PC-3 (cell line): ENCODE measurements around the gene MVK. TPM values are rescaled to one million over a fixed set of nuclear protein-coding genes. Genes with fewer than 3 reads are reported as not detected.

Source experiments
- ATAC-seq: fragments of 200-7000 bp; cut with Tn5 transposase; 2 replicates; pipeline ENCODE4 v1.9.1; 2020; ENCODE audit warnings: mild to moderate bottlenecking, moderate library complexity
- BruUV-seq: library from RNA; stranded (reverse); fragments of 400-500 nt; replicated peaks from 2 replicates; lab custom pipeline; 2021; lab: Mats Ljungman, UMichigan
- CTCF ChIA-PET: fragments of 300-600 bp; sonication (Branson Sonifier 250); formaldehyde crosslinking; loops from one replicate; lab custom pipeline; 2022; ENCODE audit warnings: antibody characterized with exemption; lab: Charles Lee
- POLR2A ChIA-PET: fragments of 300-600 bp; sonication (Branson Sonifier 250); formaldehyde crosslinking; loops from one replicate; lab custom pipeline; 2022; ENCODE audit warnings: antibody characterized with exemption; ENCODE audit not compliant: unreplicated experiment; lab: Charles Lee
- DNase-seq: peaks from one replicate; pipeline ENCODE4 v3.0.0-alpha.2; 2015
- H2AFZ ChIP-seq: fragments of 300-600 bp; sonication (generic); 2 replicates; pipeline ENCODE4 v1.6.0; 2016; ENCODE audit warnings: antibody characterized with exemption, low read length
- H3F3A ChIP-seq: fragments of 300-600 bp; sonication (generic); one replicate; pipeline ENCODE4 v1.6.0; 2017; ENCODE audit warnings: antibody characterized with exemption, low read length, control low read depth, mild to moderate bottlenecking; ENCODE audit not compliant: unreplicated experiment
- H3K27ac ChIP-seq: fragments of 300-600 bp; sonication (generic); 2 replicates; pipeline ENCODE4 v1.5.1; 2016; ENCODE audit warnings: mild to moderate bottlenecking, low read length
- H3K27me3 ChIP-seq: fragments of 300-600 bp; sonication (generic); 2 replicates; pipeline ENCODE4 v1.6.1; 2016; ENCODE audit warnings: low read length, mixed read lengths
- H3K36me3 ChIP-seq: fragments of 300-600 bp; sonication (generic); 2 replicates; pipeline ENCODE4 v1.6.1; 2016; ENCODE audit warnings: low read depth, mixed run types, low read length, mixed read lengths
- H3K4me1 ChIP-seq: fragments of 300-600 bp; sonication (generic); 2 replicates; pipeline ENCODE4 v1.5.1; 2016; ENCODE audit warnings: low read length; ENCODE audit not compliant: insufficient read depth
- H3K4me2 ChIP-seq: fragments of 300-600 bp; sonication (generic); 2 replicates; pipeline ENCODE4 v1.6.0; 2016; ENCODE audit warnings: low read length
- H3K4me3 ChIP-seq: fragments of 300-600 bp; sonication (generic); 2 replicates; pipeline ENCODE4 v1.5.1; 2016; ENCODE audit warnings: mild to moderate bottlenecking, low read length, mixed read lengths
- H3K79me2 ChIP-seq: fragments of 300-600 bp; sonication (generic); 2 replicates; pipeline ENCODE4 v1.6.1; 2017; ENCODE audit warnings: low read length, mixed read lengths
- H3K9ac ChIP-seq: fragments of 300-600 bp; sonication (generic); 2 replicates; pipeline ENCODE4 v1.6.0; 2016; ENCODE audit warnings: mild to moderate bottlenecking, low read length
- H3K9me2 ChIP-seq: fragments of 300-600 bp; sonication (generic); replicated peaks from 2 replicates; pipeline ENCODE4 v1.6.1; 2016; ENCODE audit warnings: mixed run types, low read length, mixed read lengths
- H3K9me3 ChIP-seq: fragments of 300-600 bp; sonication (generic); 2 replicates; pipeline ENCODE4 v1.6.1; 2016; ENCODE audit warnings: low read length, mixed read lengths
- H4K20me1 ChIP-seq: fragments of 300-600 bp; sonication (generic); 2 replicates; pipeline ENCODE4 v1.6.1; 2016; ENCODE audit warnings: low read length, mixed read lengths
- CTCF ChIP-seq: fragments of 300-600 bp; sonication (generic); conservative IDR thresholded peaks from 2 replicates; pipeline ENCODE4 v1.5.1; 2017; ENCODE audit warnings: antibody characterized with exemption, low read depth, mild to moderate bottlenecking, low read length
- EZH2 ChIP-seq: fragments of 300-600 bp; sonication (generic); IDR thresholded peaks from one replicate; pipeline ENCODE4 v1.6.1; 2017; ENCODE audit warnings: antibody characterized with exemption, mild to moderate bottlenecking, low read length; ENCODE audit not compliant: unreplicated experiment
- EZH2phosphoT487 ChIP-seq: fragments of 300-600 bp; sonication (generic); IDR thresholded peaks from 2 replicates; pipeline ENCODE4 v1.6.1; 2018; ENCODE audit warnings: mild to moderate bottlenecking, antibody characterized with exemption, low read length, borderline replicate concordance
- intact Hi-C: fragments of 100-400 bp; cut with micrococcal nuclease; formaldehyde crosslinking; loops from 2 replicates; pipeline ENCODE4 v1.9.0; 2023
- total RNA-seq: library from RNA; depleted of rRNA; stranded (reverse); fragments of >200 nt; gene quantifications from 2 replicates; pipeline ENCODE4 v1.2.3, GENCODE V29; 2014

MVK gene
- total RNA-seq, 1 experiment from 2014 or later = 47.8 TPM

GRCh38 chr12:109613649-109614455 is 40.3 kb downstream of the MVK start:
- DNase-seq (no peak), ATAC-seq (no peak)
- Histone ChIP-seq H3K4me1 (no peaks in the 10 kb centered on the region), H3K9ac (no peak overlapping the region), H3K36me3 (no peaks in the 10 kb centered on the region), H3K27me3 (peaks cover 29% of the 10 kb centered on the region), H3F3A (no peaks in the 10 kb centered on the region), H3K27ac (no peak overlapping the region), H4K20me1 (no peaks in the 10 kb centered on the region), H3K4me3 (no peak overlapping the region), H3K9me3 (no peaks in the 10 kb centered on the region), H3K4me2 (no peak overlapping the region), H2AFZ (no peak overlapping the region), H3K9me2 (no peaks in the 10 kb centered on the region), H3K79me2 (no peaks in the 10 kb centered on the region)
- no TSS peak for BruUV-seq
- ChIA-PET CTCF (interaction anchor here (1.7 kb wide), 1 partner anchor 16 kb away, joined by 4 read pairs; no protein-coding TSS in a partner anchor), POLR2A (no interaction called here)
- intact Hi-C loops = no loop called here
- no peak for TF ChIP-seq EZH2phosphoT487
- TF ChIP-seq CTCF = no peak
- no peak for TF ChIP-seq EZH2

GRCh38 chr12:109615556-109616229 is 42.1 kb downstream of the MVK start:
- H3F3A ChIP-seq = no peaks in the 10 kb centered on the region
- no peak overlapping the region for H2AFZ ChIP-seq
- no peak for TF ChIP-seq EZH2phosphoT487
- no peak for TF ChIP-seq CTCF
- no peak for TF ChIP-seq EZH2
- H3K36me3 ChIP-seq = no peaks in the 10 kb centered on the region
- H3K27ac ChIP-seq = no peak overlapping the region
- H4K20me1 ChIP-seq = no peaks in the 10 kb centered on the region
- intact Hi-C loops = no loop called here
- H3K4me1 ChIP-seq = no peaks in the 10 kb centered on the region
- H3K9ac ChIP-seq = no peak overlapping the region
- H3K27me3 ChIP-seq = peaks cover 30% of the 10 kb centered on the region
- no peak for DNase-seq
- H3K9me3 ChIP-seq = no peaks in the 10 kb centered on the region
- no TSS peak for BruUV-seq
- H3K4me2 ChIP-seq = no peak overlapping the region
- ChIA-PET CTCF (no interaction called here), POLR2A (no interaction called here)
- ATAC-seq = no peak
- H3K4me3 ChIP-seq = no peak overlapping the region
- no peaks in the 10 kb centered on the region for H3K79me2 ChIP-seq
- no peaks in the 10 kb centered on the region for H3K9me2 ChIP-seq

- Histone ChIP-seq H3K9ac (no peak overlapping the region), H3K79me2 (no peaks in the 10 kb centered on the region), H2AFZ (no peak overlapping the region), H3K9me3 (no peaks in the 10 kb centered on the region), H3K27ac (no peak overlapping the region), H3K4me3 (no peak overlapping the region), H3K27me3 (peaks cover 48% of the 10 kb centered on the region), H3K4me1 (no peaks in the 10 kb centered on the region), H3K4me2 (no peak overlapping the region), H3K36me3 (no peaks in the 10 kb centered on the region), H3K9me2 (no peaks in the 10 kb centered on the region), H3F3A (no peaks in the 10 kb centered on the region), H4K20me1 (no peaks in the 10 kb centered on the region)
- ATAC-seq = no peak
- CTCF ChIA-PET = no interaction called here
- no TSS peak for BruUV-seq
- DNase-seq = no peak
- POLR2A ChIA-PET = no interaction called here
- intact Hi-C loops = no loop called here
- TF ChIP-seq EZH2 (no peak), EZH2phosphoT487 (no peak), CTCF (no peak)
These were observed 43.9 kb downstream of the MVK start for GRCh38 chr12:109617491-109617890.
